Lower leg skin (tissue), 3 donors: Measurements from ENCODE around the gene ZNF283.

Experiments
- POLR2A ChIP-seq, 2 donors: fragments of 450-650 bp; IDR thresholded peaks; one replicate each; pipeline ENCODE4 v1.6.1; 2016 to 2017; ENCODE audit warnings: antibody characterized with exemption in 2 of 2, mild to moderate bottlenecking in 1 of 2, moderate library complexity in 1 of 2
- TF ChIP-seq, protein P1 (sequence below), 3 donors: fragments of 450-650 bp; IDR thresholded peaks; one replicate each; pipeline ENCODE4 v1.5.1; 2016; ENCODE audit warnings: antibody characterized with exemption in 3 of 3, mild to moderate bottlenecking in 3 of 3, moderate library complexity in 2 of 3

DNA sequence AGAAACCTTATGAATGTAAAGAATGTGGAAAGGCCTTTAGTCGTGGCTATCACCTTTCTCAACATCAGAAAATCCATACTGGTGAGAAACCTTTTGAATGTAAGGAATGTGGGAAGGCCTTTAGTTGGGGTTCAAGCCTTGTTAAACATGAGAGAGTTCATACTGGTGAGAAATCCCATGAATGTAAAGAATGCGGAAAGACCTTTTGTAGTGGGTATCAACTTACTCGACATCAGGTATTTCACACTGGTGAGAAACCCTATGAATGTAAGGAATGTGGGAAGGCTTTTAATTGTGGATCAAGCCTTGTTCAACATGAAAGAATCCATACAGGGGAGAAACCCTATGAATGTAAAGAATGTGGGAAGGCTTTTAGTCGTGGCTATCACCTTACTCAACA lies 20.8 kb downstream of the ZNF283 start:
- TF ChIP-seq, protein P1, sequence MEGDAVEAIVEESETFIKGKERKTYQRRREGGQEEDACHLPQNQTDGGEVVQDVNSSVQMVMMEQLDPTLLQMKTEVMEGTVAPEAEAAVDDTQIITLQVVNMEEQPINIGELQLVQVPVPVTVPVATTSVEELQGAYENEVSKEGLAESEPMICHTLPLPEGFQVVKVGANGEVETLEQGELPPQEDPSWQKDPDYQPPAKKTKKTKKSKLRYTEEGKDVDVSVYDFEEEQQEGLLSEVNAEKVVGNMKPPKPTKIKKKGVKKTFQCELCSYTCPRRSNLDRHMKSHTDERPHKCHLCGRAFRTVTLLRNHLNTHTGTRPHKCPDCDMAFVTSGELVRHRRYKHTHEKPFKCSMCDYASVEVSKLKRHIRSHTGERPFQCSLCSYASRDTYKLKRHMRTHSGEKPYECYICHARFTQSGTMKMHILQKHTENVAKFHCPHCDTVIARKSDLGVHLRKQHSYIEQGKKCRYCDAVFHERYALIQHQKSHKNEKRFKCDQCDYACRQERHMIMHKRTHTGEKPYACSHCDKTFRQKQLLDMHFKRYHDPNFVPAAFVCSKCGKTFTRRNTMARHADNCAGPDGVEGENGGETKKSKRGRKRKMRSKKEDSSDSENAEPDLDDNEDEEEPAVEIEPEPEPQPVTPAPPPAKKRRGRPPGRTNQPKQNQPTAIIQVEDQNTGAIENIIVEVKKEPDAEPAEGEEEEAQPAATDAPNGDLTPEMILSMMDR (IDR thresholded peaks at IDR 0.05) = no peak
- TF ChIP-seq POLR2A (IDR thresholded peaks at IDR 0.05) = no peak
